SK-N-MC (cell line): ENCODE results near the gene GRAMD2A.

Experiments
- EZH2 ChIP-seq: fragments of 200-600 bp; sonication (generic); IDR thresholded peaks from one replicate; pipeline ENCODE4 v1.6.1; 2017; ENCODE audit warnings: antibody characterized with exemption
- POLR2AphosphoS5 ChIP-seq: IDR thresholded peaks from 2 replicates; pipeline ENCODE4 v1.6.1; 2012; ENCODE audit warnings: mild to moderate bottlenecking, low read depth, low read length, borderline replicate concordance

- no peak for TF ChIP-seq EZH2
- no peak for TF ChIP-seq POLR2AphosphoS5
Measured at GRCh38 chr15:72173864-72174550, 23.6 kb downstream of the GRAMD2A start.
